HS-5 (cell line): ENCODE measurements around the gene SPARC.
"Not testable (repeated sequence)": the region's sequence is repeated elsewhere in the genome, so short reads cannot be mapped to it uniquely, and the experiment has no call there.

Experiments used
- DNase-seq: peaks from one replicate; pipeline ENCODE4 v3.0.0-alpha.2; 2012; ENCODE audit warnings: low read depth

Gene SPARC, protein sequence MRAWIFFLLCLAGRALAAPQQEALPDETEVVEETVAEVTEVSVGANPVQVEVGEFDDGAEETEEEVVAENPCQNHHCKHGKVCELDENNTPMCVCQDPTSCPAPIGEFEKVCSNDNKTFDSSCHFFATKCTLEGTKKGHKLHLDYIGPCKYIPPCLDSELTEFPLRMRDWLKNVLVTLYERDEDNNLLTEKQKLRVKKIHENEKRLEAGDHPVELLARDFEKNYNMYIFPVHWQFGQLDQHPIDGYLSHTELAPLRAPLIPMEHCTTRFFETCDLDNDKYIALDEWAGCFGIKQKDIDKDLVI

DNA sequence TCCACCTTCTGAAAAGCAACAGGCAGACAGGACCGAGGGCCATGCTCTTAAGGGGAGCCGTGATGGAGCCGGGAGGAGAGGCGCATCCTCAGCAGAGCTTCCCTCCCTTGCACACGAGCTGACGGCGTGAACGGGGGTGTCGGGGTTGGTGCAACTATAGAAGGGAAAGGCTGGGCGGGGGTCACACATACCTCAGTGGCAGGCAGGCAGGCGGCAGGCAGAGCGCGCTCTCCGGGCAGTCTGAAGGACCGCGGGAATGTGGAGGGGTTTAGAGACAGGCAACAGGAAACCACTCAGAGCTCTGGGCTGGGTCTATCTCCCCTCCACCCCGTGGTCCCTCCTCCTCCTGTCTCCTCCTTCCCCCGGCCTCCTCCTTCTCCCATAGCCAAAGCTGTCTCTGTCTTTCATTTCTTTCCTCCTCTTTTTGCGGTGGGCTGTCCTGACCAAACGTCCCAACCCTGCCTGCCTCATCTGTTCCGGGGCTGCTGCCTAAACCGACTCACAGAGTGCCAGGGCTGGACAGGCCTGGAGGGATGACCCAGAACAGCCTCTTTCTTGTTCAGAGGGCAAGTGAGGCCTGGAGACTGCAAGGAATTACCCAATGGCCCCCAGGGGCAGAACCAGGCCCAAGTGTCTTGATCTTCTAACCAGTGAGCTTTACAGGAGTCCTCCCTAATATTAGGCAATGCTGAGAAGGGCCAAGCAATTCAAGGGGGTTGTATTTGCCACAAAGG is at the start of gene SPARC:
Gene SPARC (minus strand): TSS at position 242 of the 734 bp plus-strand sequence. CDS start 10,727 bp downstream, outside the sequence.
- DNase-seq, result peak; percentile 79

DNA sequence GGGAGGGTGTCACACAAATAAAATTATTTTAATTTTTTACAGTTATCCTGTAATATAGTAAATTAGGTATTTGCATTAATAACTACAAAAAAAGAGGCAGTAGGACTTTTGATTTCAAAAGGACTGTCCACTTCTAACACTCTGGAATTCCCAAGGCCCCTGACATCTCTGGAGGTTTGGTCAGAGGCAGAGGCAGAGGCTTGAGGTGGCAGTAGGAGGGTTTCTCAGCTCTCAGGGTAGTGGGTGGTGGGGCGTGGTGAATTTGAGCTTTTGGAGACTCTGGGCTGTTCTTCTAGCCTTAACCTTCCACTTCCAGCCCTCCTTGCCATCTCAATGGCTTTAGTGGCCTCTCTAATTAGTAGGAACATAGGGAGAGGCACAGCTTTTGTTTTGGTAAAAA is 48.9 kb upstream of the SPARC start:
- no peak for DNase-seq

- DNase-seq, result no peak
Observed at GRCh38 chr5:151734064-151734408, 47.3 kb upstream of the SPARC start.

DNA sequence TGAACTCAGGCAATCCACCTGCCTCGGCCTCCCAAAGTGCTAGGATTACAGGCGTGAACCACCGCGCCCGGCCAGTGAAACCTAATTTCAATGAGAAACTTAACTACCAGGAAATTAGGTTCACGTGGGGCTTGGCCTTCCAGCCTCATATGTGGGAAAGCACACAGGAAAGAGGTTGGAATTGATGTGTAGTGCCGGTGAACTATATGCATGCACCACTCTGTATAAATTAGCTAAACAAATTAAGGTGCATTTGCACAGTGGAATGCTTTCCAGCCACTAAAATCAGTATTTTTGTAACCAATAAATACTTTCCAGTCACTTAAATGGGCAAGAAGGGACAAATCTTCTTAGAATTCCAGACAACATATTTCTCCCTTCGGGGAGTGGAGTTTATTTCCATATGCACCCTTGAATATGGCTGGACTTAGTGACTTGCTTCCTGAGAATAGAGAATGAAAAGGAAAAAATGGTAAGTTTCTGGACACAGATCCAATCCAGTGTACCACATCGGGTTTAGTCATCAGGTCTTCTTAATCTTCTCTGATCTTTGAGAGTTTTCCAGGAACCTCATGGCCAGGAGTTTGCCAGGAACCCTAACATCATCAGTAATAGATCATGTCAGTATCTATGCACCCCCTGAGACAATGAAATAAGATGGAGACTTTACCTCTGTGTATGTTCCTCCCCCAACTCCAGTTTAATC is 46.8 kb upstream of the SPARC start:
- DNase-seq, result no peak

GRCh38 chr5:151730381-151730780 is 43.7 kb upstream of the SPARC start:
- no peak for DNase-seq

- not testable (repeated sequence) for DNase-seq
Observed at GRCh38 chr5:151729597-151729996, 42.9 kb upstream of the SPARC start.

DNA sequence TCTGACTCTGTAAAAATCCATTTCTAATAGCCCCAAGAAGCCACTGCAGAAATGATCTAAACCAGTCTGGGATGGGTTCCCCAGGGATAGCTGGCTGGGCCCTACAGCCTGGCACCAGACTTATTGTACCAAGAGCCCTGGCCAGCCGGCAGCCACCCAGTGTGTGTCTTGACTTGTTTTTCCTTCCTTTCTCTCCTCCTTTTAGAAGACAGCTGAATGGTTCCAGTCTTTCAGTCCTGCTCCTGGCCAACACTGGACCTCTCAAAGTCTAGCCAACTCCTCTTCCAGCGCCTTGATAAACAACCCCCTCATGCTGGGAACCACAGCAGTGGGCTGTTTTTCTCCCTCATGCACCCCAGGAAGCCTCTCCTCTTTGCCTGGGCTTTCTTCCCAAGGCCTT is 37.6 kb upstream of the SPARC start:
- no peak for DNase-seq

- DNase-seq, result no peak
Observed at GRCh38 chr5:151722546-151722945, 35.8 kb upstream of the SPARC start.

- no peak for DNase-seq
Observed at GRCh38 chr5:151721812-151722391, 35.2 kb upstream of the SPARC start.

GRCh38 chr5:151721087-151721646 is 34.5 kb upstream of the SPARC start:
- DNase-seq, result no peak

GRCh38 chr5:151720215-151720614 is 33.5 kb upstream of the SPARC start:
- no peak for DNase-seq

GRCh38 chr5:151719228-151720000 is 32.7 kb upstream of the SPARC start:
- no peak for DNase-seq

DNA sequence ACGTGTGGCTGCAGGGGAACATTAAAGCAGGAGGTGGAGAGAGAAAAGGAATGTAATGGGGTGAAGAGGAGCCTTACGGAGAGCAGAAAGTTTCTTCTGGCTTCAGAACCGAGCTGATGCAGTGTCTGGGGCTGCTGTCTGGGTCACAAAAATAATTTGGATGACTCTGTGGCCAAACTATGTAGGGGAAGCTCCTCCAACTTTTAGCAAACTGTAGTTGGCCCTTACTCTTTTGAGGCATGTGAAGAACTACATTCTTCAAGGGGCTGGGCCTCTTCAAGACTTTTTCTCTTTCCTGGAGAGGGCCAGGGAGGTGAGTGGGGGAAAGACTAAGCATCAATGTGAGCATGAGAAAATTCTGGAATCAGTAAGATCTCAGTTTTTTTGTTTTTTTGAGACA is 31.9 kb upstream of the SPARC start:
- no peak for DNase-seq

GRCh38 chr5:151718153-151718552 is 31.4 kb upstream of the SPARC start:
- DNase-seq, result no peak

- no peak for DNase-seq
Observed at GRCh38 chr5:151717416-151717815, 30.7 kb upstream of the SPARC start.

DNA sequence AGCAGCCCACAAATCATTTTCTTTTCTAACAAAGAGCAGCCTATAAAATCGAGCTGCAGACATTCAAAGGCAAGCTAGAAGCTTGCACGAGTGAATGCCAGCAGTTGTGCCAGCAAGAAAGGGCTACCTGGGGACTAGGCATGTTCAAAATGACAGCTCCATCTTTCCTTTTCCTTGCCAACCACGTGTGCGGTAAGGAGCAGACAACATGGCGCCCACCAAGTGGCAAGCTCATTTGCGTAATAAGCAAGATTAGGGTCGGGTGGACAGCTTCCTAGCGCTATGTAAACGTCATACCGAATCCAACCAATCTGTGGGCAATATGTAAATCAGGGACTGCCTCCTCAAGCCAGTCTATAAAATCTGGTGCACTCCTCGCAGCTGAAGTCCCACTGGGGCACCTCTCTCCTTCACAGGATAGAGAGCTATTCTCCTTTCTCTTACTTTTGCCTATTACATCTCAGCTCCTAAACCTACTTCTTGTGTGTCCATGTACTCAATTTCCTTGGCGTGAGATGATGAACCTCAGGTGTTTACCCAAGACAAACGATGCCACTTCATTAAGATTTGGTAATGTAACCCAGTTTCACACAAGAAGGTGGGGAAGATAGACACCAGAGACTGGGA is 22.5 kb upstream of the SPARC start:
- DNase-seq, result no peak

DNA sequence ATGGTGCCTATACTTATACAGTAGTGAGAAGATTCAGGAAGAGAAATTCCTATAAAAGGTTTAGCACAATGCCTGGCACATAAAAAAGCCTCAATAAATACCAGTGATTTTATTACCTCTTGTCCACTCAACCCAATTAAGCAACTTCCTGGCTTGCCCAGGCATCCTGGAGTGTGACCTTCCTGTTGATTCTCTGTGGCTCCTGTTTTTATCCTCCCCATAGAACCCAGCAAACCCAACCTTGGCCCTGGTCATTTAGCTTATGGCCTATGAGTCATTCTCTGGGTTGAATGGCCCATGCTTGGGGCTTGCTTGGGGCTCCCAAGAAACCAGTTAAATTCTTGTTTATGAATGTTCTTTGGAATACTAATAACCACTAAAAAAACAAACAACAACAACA is 21.4 kb upstream of the SPARC start:
- no peak for DNase-seq

GRCh38 chr5:151707567-151707966 is 20.9 kb upstream of the SPARC start:
- no peak for DNase-seq

- DNase-seq, result no peak
Observed at GRCh38 chr5:151706906-151707305, 20.2 kb upstream of the SPARC start.

DNA sequence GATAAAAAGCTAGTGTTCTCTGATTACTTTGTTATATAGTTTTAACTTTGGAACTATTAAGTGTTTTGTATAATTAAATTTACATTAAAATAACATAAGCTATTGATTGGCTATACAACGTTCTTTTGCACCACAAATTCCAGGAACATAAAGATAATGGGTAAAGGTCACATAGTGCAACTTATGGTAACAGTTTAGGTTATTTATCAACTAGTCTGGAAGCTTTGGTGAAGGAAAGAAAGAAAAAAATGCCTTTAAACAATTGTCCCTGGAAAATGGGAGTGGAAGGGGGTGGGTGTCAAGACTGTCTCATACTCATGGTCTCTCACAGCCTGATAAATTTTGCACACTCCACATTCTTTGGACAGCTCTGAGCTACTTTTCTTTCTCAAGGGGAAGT is 17.1 kb upstream of the SPARC start:
- no peak for DNase-seq

DNA sequence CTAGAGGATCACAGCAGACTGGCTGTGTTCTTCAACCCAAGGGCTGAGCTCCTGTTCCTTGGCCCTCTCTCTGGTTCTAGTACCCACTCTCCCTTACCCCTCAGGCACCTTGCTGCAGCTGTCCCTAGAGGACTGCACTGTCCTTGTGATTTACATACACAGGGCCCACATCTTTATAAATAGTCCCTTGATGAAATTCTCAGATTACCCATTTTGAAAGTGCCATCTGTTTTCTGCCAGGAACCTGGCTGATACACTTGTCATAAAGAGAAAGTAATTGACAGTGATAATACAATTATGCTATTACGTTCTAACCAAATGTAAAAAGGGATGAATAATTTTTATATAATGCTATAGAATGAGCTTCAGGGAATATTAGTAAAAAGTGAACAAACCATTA is 16.5 kb upstream of the SPARC start:
- no peak for DNase-seq
